ENCODE results near the gene KLHL6. TPM values are rescaled to one million over a fixed set of nuclear protein-coding genes. Genes with fewer than 3 reads are reported as not detected.

KLHL6 gene
- total and polyA plus RNA-seq, 2 of the 13 experiments (the other 11 are each of a cell fraction or from before 2014, with no cell fraction given) = not detected

GRCh38 chr3:183447206-183448001, 108.1 kb downstream of the KLHL6 start (continued):
- peak; percentile 91 for TF ChIP-seq ZNF331 (CRISPR knock-in tag; IDR thresholded peaks at IDR 0.05)
- TF ChIP-seq ZNF335 (CRISPR knock-in tag; IDR thresholded peaks at IDR 0.05) = peak; percentile 73; the same call in 1 of the 2 replicates
- TF ChIP-seq ZNF660 (CRISPR knock-in tag; IDR thresholded peaks at IDR 0.05; ENCODE audit: borderline replicate concordance, low read depth) = no peak
- TF ChIP-seq ZNF513 (CRISPR knock-in tag; conservative IDR thresholded peaks at IDR 0.05) = no peak
- no peak for TF ChIP-seq ZNF280D (CRISPR knock-in tag; IDR thresholded peaks at IDR 0.05)
- TF ChIP-seq ELF3 (CRISPR knock-in tag; IDR thresholded peaks at IDR 0.05) = peak; percentile 72
- peak; percentile 90 for TF ChIP-seq TARDBP (CRISPR knock-in tag; IDR thresholded peaks at IDR 0.05)
- TF ChIP-seq ZNF460 (CRISPR knock-in tag; IDR thresholded peaks at IDR 0.05; ENCODE audit: borderline replicate concordance) = no peak; the same call in 1 of the 2 replicates
- no peak for TF ChIP-seq MIER2 (CRISPR knock-in tag; IDR thresholded peaks at IDR 0.05)
- TF ChIP-seq MLLT10 (CRISPR knock-in tag; IDR thresholded peaks at IDR 0.05) = no peak
- TF ChIP-seq PTBP1 (IDR thresholded peaks at IDR 0.05; ENCODE audit: low read depth, low read length, poor library complexity, severe bottlenecking) = no peak
- TF ChIP-seq THAP9 (CRISPR knock-in tag; IDR thresholded peaks at IDR 0.05; ENCODE audit: borderline replicate concordance) = peak; percentile 87; the same call in 1 of the 2 replicates
- TF ChIP-seq NONO (IDR thresholded peaks at IDR 0.05) = no peak
- peak; percentile 93 for TF ChIP-seq NONO (CRISPR knock-in tag; conservative IDR thresholded peaks at IDR 0.05)
- 0 out of 2 replicates have a peak, but pooled peaks have one; percentile 46 for TF ChIP-seq MTERF4 (CRISPR knock-in tag; IDR thresholded peaks at IDR 0.05)
- TF ChIP-seq SOX5 (CRISPR knock-in tag; IDR thresholded peaks at IDR 0.05; ENCODE audit: borderline replicate concordance) = peak; percentile 53; the same call in 1 of the 2 replicates
- no peak for TF ChIP-seq STAT5B (CRISPR knock-in tag; IDR thresholded peaks at IDR 0.05)
- peak; percentile 60 for TF ChIP-seq ZNF777 (CRISPR knock-in tag; IDR thresholded peaks at IDR 0.05)
- TF ChIP-seq POLR2AphosphoS2 (IDR thresholded peaks at IDR 0.05; ENCODE audit: low read depth, low read length) = no peak
- 0 out of 2 replicates have a peak, but pooled peaks have one; percentile 56 for TF ChIP-seq ZNF556 (CRISPR knock-in tag; IDR thresholded peaks at IDR 0.05; ENCODE audit: borderline replicate concordance)
- no peak for TF ChIP-seq HHEX (CRISPR knock-in tag; IDR thresholded peaks at IDR 0.05)

All from HepG2 (cell line).